22Rv1 (cell line): ENCODE results near the gene ITGBL1.

Source experiments
- ZFX ChIP-seq: fragments of 450-650 bp; IDR thresholded peaks from 2 replicates; pipeline ENCODE4 v1.6.1; 2017; ENCODE audit warnings: antibody characterized with exemption, borderline replicate concordance
- TF ChIP-seq, protein P1 (sequence below): fragments of 450-650 bp; IDR thresholded peaks from 2 replicates; pipeline ENCODE4 v1.5.1; 2017; ENCODE audit warnings: mild to moderate bottlenecking

DNA sequence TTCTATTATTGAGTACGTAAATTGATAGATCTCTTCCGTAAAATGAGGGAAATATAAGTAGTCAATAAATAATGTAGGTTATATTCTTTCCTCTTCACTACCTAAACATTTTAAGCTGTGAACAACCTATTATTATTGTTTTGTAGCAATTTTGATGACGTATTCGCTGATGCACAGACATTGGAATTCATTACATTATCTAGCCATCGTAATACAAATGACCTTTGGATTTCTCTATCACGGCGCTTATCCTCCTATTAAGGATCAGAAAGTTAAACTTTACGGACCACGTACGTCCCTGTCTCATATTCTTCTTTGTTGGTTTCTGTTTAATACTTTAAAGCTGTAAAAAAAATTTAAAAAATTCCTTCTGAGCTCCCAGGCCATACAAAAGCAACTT lies 264.9 kb downstream of the ITGBL1 start:
- TF ChIP-seq, protein P1, sequence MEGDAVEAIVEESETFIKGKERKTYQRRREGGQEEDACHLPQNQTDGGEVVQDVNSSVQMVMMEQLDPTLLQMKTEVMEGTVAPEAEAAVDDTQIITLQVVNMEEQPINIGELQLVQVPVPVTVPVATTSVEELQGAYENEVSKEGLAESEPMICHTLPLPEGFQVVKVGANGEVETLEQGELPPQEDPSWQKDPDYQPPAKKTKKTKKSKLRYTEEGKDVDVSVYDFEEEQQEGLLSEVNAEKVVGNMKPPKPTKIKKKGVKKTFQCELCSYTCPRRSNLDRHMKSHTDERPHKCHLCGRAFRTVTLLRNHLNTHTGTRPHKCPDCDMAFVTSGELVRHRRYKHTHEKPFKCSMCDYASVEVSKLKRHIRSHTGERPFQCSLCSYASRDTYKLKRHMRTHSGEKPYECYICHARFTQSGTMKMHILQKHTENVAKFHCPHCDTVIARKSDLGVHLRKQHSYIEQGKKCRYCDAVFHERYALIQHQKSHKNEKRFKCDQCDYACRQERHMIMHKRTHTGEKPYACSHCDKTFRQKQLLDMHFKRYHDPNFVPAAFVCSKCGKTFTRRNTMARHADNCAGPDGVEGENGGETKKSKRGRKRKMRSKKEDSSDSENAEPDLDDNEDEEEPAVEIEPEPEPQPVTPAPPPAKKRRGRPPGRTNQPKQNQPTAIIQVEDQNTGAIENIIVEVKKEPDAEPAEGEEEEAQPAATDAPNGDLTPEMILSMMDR = no peak
- TF ChIP-seq ZFX = no peak
